Right atrium auricular region (tissue), 2 donors: ENCODE results near the gene PLEKHO2. TPM values are rescaled to one million over a fixed set of nuclear protein-coding genes. Genes with fewer than 3 reads are reported as not detected.

ENCODE experiments used
- DNase-seq: peaks from one replicate; pipeline ENCODE4 v3.0.0-alpha.2; 2019; ENCODE audit warnings: low spot score
- H3K27ac ChIP-seq, 2 donors: fragments of 200-600 bp; sonication (generic); 1 replicate in 1 of 2; 2 replicates in 1 of 2; pipeline ENCODE4 v1.5.1; 2016 to 2019
- H3K27me3 ChIP-seq, 2 donors: fragments of 200-600 bp; sonication (generic); one replicate each; pipeline versions ENCODE4 v1.5.1 to v1.6.0; 2017 to 2019
- H3K36me3 ChIP-seq: fragments of 200-600 bp; sonication (generic); one replicate; pipeline ENCODE4 v1.5.1; 2016
- H3K4me1 ChIP-seq, 2 donors: fragments of 200-600 bp; sonication (generic); one replicate each; pipeline versions ENCODE4 v1.5.1 to v1.6.0; 2017 to 2019
- H3K4me3 ChIP-seq, 2 donors: fragments of 200-600 bp; sonication (generic); 1 replicate in 1 of 2; 2 replicates in 1 of 2; pipeline ENCODE4 v1.5.1; 2017 to 2019; ENCODE audit warnings: mild to moderate bottlenecking in 1 of 2, moderate library complexity in 1 of 2
- H3K9me3 ChIP-seq, 2 donors: fragments of 200-600 bp; sonication (generic); one replicate each; pipeline ENCODE4 v1.5.1; 2019
- CTCF ChIP-seq, 2 donors: fragments of 200-600 bp; sonication (generic); IDR thresholded peaks; one replicate each; pipeline ENCODE4 v1.5.1; 2019; ENCODE audit warnings: antibody characterized with exemption in 2 of 2
- total RNA-seq, 2 donors: library from RNA; depleted of rRNA; stranded (reverse); fragments of >200 nt; gene quantifications; one replicate each; pipeline ENCODE4 v1.1.0, GENCODE V29; 2016

The PLEKHO2 gene
- total RNA-seq, 2 donors from 2014 or later, result 6.3 to 19.4 TPM

DNA sequence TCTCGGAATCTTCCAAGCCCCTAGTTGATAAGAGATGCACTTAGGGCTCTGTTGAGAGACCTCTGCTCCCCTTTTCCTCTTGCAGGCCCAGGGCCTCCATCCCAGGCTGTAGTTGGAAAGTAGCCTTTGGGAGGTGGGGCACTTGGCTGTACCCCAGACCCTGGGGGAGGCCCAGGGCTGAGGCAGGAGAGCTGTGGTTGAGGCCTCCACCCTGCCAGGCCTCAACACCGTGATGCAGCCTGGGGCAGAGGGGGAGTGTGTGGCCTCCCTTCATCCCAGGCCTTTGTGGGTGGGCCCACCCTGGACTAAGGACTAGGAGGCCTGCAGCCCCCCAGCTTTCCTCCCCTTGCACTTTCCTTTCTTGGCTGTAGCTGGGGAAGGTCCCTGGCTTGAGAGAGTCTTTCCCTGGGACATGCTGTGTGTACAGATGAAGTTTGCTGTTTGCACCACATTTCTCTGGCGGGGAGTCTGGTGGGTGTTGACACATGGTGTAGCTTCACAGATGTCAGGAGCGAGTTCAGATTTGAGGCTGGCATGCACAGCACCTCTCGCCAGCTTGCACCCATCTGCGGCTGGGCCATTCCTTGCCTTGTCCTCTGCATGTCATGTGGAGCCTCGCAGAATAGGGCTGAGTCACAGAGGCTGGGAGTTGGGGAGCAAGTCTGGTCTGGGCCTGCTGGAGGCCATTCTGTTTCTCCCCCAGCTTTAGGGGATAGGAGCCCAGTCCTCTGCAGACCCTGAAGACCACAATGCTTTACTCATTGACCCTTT lies 13.7 kb downstream of the PLEKHO2 start:
- H3K27ac ChIP-seq, result peak overlapping the region; percentile 73 to 82
- no peaks in the 10 kb centered on the region for H3K9me3 ChIP-seq

GRCh38 chr15:64856429-64857145 lies 14.9 kb downstream of the PLEKHO2 start:
- Histone ChIP-seq H3K27ac (peak overlapping the region; percentile 73 to 82), H3K4me1 (peaks cover 0 to 65% of the 10 kb centered on the region in 2 donors), H3K27me3 (no peaks in the 10 kb centered on the region), H3K9me3 (no peaks in the 10 kb centered on the region), H3K36me3 (peaks cover 50% of the 10 kb centered on the region), H3K4me3 (no peak overlapping the region)
- DNase-seq, result peak; percentile 85
- TF ChIP-seq CTCF (IDR thresholded peaks at IDR 0.05), result no peak

More for the DNA sequence above, 13.7 kb downstream of the PLEKHO2 start:
- Histone ChIP-seq H3K4me3 (no peak overlapping the region), H3K4me1 (peaks cover 0 to 77% of the 10 kb centered on the region in 2 donors), H3K36me3 (peaks cover 42% of the 10 kb centered on the region), H3K27me3 (no peaks in the 10 kb centered on the region)
- no peak for TF ChIP-seq CTCF (IDR thresholded peaks at IDR 0.05)
- no peak for DNase-seq

- H3K27ac ChIP-seq, result peak overlapping the region; percentile 73 to 82
- DNase-seq, result no peak
- H3K4me3 ChIP-seq, result no peak overlapping the region
- no peaks in the 10 kb centered on the region for H3K27me3 ChIP-seq
- peaks cover 0 to 57% of the 10 kb centered on the region in 2 donors for H3K4me1 ChIP-seq
- TF ChIP-seq CTCF (IDR thresholded peaks at IDR 0.05), result no peak
- H3K36me3 ChIP-seq, result peaks cover 56% of the 10 kb centered on the region
- no peaks in the 10 kb centered on the region for H3K9me3 ChIP-seq
These were observed 15.7 kb downstream of the PLEKHO2 start for GRCh38 chr15:64857421-64857820.

- Histone ChIP-seq H3K4me3 (no peak overlapping the region), H3K4me1 (peaks cover 0 to 54% of the 10 kb centered on the region in 2 donors), H3K27me3 (no peaks in the 10 kb centered on the region), H3K36me3 (peaks cover 56% of the 10 kb centered on the region), H3K27ac (peak overlapping the region; percentile 73 to 82), H3K9me3 (no peaks in the 10 kb centered on the region)
- TF ChIP-seq CTCF (IDR thresholded peaks at IDR 0.05), result no peak
- DNase-seq, result no peak
These were observed 16.4 kb downstream of the PLEKHO2 start for GRCh38 chr15:64858021-64858575.

DNA sequence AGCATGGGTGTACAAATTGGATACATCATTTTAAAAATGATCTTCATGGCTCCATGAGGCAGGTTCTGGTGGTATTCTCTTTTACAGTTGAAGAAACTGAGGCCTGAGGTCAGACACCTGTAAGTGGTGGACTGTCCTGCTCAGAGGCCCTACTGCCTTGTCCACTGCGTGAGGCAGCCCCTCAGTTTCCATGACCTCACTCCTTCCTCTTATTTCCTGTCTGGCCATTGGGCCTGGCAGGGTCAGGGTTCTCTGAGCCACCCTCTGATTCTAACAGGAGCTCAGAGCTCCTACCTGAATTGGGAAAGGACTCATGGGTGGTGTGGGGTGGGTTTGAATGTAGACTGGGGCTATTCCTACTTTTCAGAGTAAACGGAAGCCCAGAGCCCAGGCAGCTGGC lies 17.5 kb downstream of the PLEKHO2 start:
- DNase-seq, result no peak
- TF ChIP-seq CTCF (IDR thresholded peaks at IDR 0.05), result no peak
- Histone ChIP-seq H3K36me3 (peaks cover 54% of the 10 kb centered on the region), H3K9me3 (no peaks in the 10 kb centered on the region), H3K4me1 (peaks cover 0 to 47% of the 10 kb centered on the region in 2 donors), H3K27me3 (no peaks in the 10 kb centered on the region), H3K4me3 (no peak overlapping the region), H3K27ac (no peak overlapping the region)
